Activated CD4-positive, alpha-beta T cell treated with anti-CD3 and anti-CD28 coated beads, Interleukin-2, Interleukin-6, amounts not matched to agents 100 ng/mL and 50 ng/mL, durations not matched to agents 16 hours and 8 hours (primary cell): ENCODE results near the gene LYPD6B.
A peak's percentile ranks its signal among the peaks of the same experiment; 100 is the strongest.

Source experiments
- DNase-seq: peaks from one replicate; pipeline ENCODE4 v3.0.0-alpha.2; 2020

LYPD6B gene

GRCh38 chr2:149015501-149015900 is 23.0 kb upstream of the LYPD6B start:
- DNase-seq: no peak

GRCh38 chr2:149015926-149016563 is 22.5 kb upstream of the LYPD6B start:
- DNase-seq: no peak

- DNase-seq: peak; percentile 78
These were observed 21.1 kb upstream of the LYPD6B start for GRCh38 chr2:149017116-149017985.

GRCh38 chr2:149018981-149019380 is 19.5 kb upstream of the LYPD6B start:
- no peak for DNase-seq

- no peak for DNase-seq
These were observed 18.7 kb upstream of the LYPD6B start for GRCh38 chr2:149019768-149020167.

GRCh38 chr2:149020432-149020851 is 18.1 kb upstream of the LYPD6B start:
- no peak for DNase-seq

- DNase-seq: no peak
These were observed 17.2 kb upstream of the LYPD6B start for GRCh38 chr2:149021271-149021719.

- no peak for DNase-seq
These were observed 16.7 kb upstream of the LYPD6B start for GRCh38 chr2:149021761-149022160.

GRCh38 chr2:149023091-149023490 is 15.4 kb upstream of the LYPD6B start:
- DNase-seq: no peak

GRCh38 chr2:149027590-149028250 is 10.8 kb upstream of the LYPD6B start:
- DNase-seq: no peak

- no peak for DNase-seq
These were observed 10.1 kb upstream of the LYPD6B start for GRCh38 chr2:149028377-149028776.

- DNase-seq: no peak
These were observed 9.6 kb upstream of the LYPD6B start for GRCh38 chr2:149028891-149029290.

GRCh38 chr2:149029307-149029965 is 9.1 kb upstream of the LYPD6B start:
- DNase-seq: no peak

- no peak for DNase-seq
These were observed 7.1 kb upstream of the LYPD6B start for GRCh38 chr2:149031396-149031795.

- no peak for DNase-seq
These were observed 4.8 kb upstream of the LYPD6B start for GRCh38 chr2:149033716-149034115.

GRCh38 chr2:149034406-149034805 is 4.1 kb upstream of the LYPD6B start:
- DNase-seq: no peak

GRCh38 chr2:149036507-149037293 is 1.8 kb upstream of the LYPD6B start:
- DNase-seq: no peak

- DNase-seq: no peak
These were observed 648 bp upstream of the LYPD6B start for GRCh38 chr2:149037851-149038250.

GRCh38 chr2:149039213-149039724 is 770 bp downstream of the LYPD6B start:
- DNase-seq: no peak

- DNase-seq: peak; percentile 64
These were observed 2.0 kb downstream of the LYPD6B start for GRCh38 chr2:149040451-149040850.

GRCh38 chr2:149041482-149041881 is 3.0 kb downstream of the LYPD6B start:
- no peak for DNase-seq

- no peak for DNase-seq
These were observed 4.4 kb downstream of the LYPD6B start for GRCh38 chr2:149042881-149043280.
